GM19438 (cell line): ENCODE data around the gene NTMT2.

ENCODE experiments used
- ATAC-seq: cut with Tn5 transposase; IDR thresholded peaks from one replicate; pipeline ENCODE4 v1.9.1; 2021; ENCODE audit warnings: low read depth; ENCODE audit not compliant: unreplicated experiment

The NTMT2 gene

DNA sequence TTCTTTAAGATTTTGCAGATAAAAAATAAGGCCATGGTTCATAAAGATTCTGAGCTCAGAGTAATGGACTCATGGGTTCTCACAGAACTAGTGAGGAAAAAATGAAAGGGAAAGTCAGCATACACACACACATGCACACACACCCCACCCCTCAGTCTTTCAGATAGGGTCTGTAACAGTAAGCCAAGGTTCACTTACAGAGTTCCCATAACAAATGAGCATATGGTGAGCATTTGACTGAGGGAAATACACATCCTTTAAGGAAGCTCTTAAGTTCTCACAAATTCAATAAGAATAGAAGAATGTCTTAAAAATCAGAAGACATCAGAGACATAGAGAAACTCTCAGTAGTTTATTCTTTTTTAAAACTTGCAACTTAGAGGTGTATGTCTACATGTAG, 57.9 kb downstream of the NTMT2 start:
- no peak for ATAC-seq

DNA sequence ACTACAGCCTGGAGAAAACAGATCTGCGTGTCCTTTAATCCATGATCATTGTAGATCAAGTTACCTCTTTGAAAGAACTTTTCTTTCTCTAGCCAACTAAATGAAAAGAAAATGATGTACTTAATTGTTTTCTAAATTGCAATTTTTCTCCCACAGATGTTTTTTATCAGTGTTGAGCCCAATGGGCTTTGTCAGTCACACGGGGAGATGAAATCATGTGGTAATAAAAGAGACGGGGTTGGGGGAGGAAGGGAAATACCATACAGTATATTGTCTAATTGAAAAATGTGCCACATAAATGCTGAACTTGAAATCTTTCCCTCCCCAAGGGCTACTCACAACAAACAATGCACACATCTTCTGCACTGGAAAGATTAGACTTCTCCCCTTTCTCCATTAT, 58.4 kb downstream of the NTMT2 start:
- ATAC-seq = no peak

- ATAC-seq = no peak
Measured at GRCh38 chr1:170205301-170205700, 59.5 kb downstream of the NTMT2 start.

- no peak for ATAC-seq
Measured at GRCh38 chr1:170209125-170209524, 63.4 kb downstream of the NTMT2 start.

- no peak for ATAC-seq
Measured at GRCh38 chr1:170210142-170210541, 64.4 kb downstream of the NTMT2 start.

- no peak for ATAC-seq
Measured at GRCh38 chr1:170213596-170213995, 67.8 kb downstream of the NTMT2 start.

GRCh38 chr1:170214117-170215032, 68.6 kb downstream of the NTMT2 start:
- no peak for ATAC-seq

DNA sequence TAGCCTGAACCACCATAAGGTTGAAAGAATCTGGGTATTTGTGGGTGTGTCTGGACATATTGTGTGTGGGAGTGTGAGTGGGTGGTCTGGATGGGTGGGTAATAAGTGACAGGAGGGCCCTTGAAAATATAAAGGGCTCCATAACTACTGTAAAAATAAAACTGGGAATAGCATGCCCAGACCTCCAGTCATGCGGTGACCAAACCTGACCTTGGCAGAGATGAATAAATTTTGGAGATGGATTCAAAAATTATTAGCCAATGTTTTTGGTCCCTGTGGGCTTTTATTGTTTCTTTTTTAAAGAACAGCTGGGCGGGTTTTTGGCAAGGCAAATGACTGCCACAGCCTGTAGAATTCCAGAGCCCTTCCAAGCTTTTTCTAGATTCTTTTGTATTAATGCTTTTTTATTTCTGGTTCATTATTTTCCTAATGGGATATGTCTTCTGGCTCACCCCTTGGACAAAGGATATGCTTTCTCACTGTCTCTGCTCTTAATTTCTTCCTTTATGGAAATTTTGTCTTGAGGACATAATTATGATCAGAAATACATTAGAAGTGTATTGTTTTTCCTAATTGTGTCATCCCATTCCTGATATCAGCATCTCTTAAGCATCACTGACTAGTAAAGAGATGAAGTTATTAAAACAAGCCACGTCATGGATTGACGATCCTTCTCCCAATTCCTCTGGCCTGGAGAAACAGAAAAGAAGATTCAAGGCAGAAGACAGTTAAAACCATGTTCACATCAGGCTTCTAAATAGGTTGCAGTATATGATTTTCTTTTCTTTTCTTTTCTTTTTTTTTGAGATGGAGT, 69.5 kb downstream of the NTMT2 start:
- ATAC-seq = no peak

- no peak for ATAC-seq
Measured at GRCh38 chr1:170217517-170218256, 71.9 kb downstream of the NTMT2 start.

GRCh38 chr1:170218257-170218650, 72.5 kb downstream of the NTMT2 start:
- no peak for ATAC-seq
